ENCODE data around the gene PFKM. TPM values are rescaled to one million over a fixed set of nuclear protein-coding genes. Genes with fewer than 3 reads are reported as not detected.
"Not testable (repeated sequence)": the region's sequence is repeated elsewhere in the genome, so short reads cannot be mapped to it uniquely, and the experiment has no call there.

Gene PFKM
- total and polyA plus RNA-seq, 3 donors from 2014 or later = 99.6 to 190 (median 104) TPM

DNA sequence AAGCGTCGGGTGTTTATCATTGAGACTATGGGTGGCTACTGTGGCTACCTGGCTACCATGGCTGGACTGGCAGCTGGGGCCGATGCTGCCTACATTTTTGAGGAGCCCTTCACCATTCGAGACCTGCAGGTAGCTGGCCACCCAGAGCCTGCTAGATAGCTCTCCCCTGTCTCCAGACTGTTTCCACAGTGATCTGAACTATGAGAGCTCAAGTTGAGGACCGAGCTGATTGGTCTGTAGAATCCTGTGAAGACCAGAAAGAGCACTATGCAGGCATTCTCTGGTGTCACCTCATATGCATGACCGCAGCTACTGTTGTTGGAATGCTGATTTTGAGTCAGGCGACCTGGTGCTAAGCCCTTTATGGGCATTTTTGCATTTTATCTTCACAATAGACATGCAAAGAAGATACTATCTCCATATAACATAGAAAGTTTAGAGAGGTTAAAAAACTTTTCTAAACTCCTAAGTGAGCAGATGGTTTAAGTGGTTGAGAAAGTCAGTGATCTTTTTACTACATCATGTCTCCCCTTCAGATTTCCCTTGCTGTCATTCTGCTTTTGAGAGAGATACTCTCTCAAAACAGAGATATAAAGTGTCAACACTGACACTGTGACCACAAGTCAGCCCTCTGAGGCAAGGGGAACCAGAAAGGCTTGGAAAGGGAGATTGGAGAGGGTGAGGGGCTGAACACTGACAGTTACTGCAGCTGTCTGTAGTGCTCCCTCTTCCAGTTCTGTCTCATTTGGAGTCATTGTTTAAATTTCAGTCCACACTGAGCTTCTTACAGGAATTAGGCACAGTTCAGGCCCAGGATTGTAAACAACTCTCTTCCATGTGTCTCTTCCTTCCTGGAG is 23.9 kb downstream of the PFKM start:
- WGBS, 2 donors = 86 to 92% methylated on average over 6 to 7 of the region's 7 CpGs
- H3K36me3 ChIP-seq (ENCODE audit: low read depth, missing control alignments) = no peaks in the 10 kb centered on the region
- no peak overlapping the region for H3K4me3 ChIP-seq
- no peaks in the 10 kb centered on the region for H3K9me3 ChIP-seq
- H3K27me3 ChIP-seq = no peaks in the 10 kb centered on the region
- no peak overlapping the region for H3K27ac ChIP-seq
- intact Hi-C loops (cut with DNase I; ENCODE audit: low total_unique reads) = no loop called here
- DNase-seq = no peak
- no peaks in the 10 kb centered on the region for H3K4me1 ChIP-seq
- TF ChIP-seq, protein P1, sequence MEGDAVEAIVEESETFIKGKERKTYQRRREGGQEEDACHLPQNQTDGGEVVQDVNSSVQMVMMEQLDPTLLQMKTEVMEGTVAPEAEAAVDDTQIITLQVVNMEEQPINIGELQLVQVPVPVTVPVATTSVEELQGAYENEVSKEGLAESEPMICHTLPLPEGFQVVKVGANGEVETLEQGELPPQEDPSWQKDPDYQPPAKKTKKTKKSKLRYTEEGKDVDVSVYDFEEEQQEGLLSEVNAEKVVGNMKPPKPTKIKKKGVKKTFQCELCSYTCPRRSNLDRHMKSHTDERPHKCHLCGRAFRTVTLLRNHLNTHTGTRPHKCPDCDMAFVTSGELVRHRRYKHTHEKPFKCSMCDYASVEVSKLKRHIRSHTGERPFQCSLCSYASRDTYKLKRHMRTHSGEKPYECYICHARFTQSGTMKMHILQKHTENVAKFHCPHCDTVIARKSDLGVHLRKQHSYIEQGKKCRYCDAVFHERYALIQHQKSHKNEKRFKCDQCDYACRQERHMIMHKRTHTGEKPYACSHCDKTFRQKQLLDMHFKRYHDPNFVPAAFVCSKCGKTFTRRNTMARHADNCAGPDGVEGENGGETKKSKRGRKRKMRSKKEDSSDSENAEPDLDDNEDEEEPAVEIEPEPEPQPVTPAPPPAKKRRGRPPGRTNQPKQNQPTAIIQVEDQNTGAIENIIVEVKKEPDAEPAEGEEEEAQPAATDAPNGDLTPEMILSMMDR (IDR thresholded peaks at IDR 0.05) = no peak
- no peak for TF ChIP-seq POLR2A (IDR thresholded peaks at IDR 0.05)

DNA sequence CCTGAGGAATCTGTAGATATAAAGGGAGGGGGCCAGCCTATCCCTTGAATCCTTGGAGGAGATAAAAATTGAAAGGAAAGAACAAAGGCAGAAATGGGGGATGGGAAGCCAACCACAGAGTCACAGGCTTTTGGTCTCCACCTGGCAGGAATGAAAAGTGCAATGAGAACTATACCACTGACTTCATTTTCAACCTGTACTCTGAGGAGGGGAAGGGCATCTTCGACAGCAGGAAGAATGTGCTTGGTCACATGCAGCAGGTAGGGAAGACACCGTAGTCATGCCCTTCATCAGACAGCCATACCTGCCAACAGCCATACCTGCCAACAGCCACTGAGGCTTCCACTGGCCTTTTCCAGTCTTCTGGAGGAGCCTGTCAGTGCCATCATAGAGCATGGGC is 24.7 kb downstream of the PFKM start:
- no peak for TF ChIP-seq POLR2A (IDR thresholded peaks at IDR 0.05)
- TF ChIP-seq, protein P1 (IDR thresholded peaks at IDR 0.05) = no peak

DNA sequence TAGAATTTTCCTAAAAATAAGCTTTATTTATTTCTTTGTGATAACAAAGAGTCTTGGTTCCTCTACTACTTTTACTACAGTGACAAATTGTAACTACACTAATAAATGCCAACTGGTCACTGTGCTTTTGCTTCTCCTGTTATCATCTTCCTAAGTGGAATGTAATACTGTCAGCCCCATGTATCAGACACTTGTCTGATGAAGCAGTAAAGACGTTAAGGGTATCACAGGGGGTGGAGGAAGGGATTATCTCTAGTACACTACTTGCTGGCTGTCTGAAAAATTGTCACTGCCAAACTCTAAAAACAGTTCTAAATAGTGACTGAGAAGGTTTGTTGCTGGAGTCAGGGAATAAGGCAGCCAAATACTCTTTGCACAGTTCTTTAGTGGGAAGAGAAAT is 26.8 kb downstream of the PFKM start:
- Histone ChIP-seq H3K4me1 (no peaks in the 10 kb centered on the region), H3K27ac (no peak overlapping the region), H3K4me3 (no peak overlapping the region), H3K27me3 (no peaks in the 10 kb centered on the region), H3K36me3 (ENCODE audit: low read depth, missing control alignments) (no peaks in the 10 kb centered on the region), H3K9me3 (no peaks in the 10 kb centered on the region)
- TF ChIP-seq, protein P1 (IDR thresholded peaks at IDR 0.05) = no peak
- TF ChIP-seq POLR2A (IDR thresholded peaks at IDR 0.05) = no peak
- WGBS, 2 donors = 15 to 43% methylated on average over 1 of the region's 1 CpG
- DNase-seq = no peak
- intact Hi-C loops (cut with DNase I; ENCODE audit: low total_unique reads) = no loop called here

More for the DNA sequence above, 24.7 kb downstream of the PFKM start:
- Histone ChIP-seq H3K27me3 (no peaks in the 10 kb centered on the region), H3K4me3 (no peak overlapping the region), H3K9me3 (no peaks in the 10 kb centered on the region), H3K27ac (no peak overlapping the region), H3K36me3 (ENCODE audit: low read depth, missing control alignments) (no peaks in the 10 kb centered on the region), H3K4me1 (no peaks in the 10 kb centered on the region)
- WGBS, 2 donors = 87 to 94% methylated on average over 2 of the region's 2 CpGs
- DNase-seq = no peak
- intact Hi-C loops (cut with DNase I; ENCODE audit: low total_unique reads) = no loop called here

DNA sequence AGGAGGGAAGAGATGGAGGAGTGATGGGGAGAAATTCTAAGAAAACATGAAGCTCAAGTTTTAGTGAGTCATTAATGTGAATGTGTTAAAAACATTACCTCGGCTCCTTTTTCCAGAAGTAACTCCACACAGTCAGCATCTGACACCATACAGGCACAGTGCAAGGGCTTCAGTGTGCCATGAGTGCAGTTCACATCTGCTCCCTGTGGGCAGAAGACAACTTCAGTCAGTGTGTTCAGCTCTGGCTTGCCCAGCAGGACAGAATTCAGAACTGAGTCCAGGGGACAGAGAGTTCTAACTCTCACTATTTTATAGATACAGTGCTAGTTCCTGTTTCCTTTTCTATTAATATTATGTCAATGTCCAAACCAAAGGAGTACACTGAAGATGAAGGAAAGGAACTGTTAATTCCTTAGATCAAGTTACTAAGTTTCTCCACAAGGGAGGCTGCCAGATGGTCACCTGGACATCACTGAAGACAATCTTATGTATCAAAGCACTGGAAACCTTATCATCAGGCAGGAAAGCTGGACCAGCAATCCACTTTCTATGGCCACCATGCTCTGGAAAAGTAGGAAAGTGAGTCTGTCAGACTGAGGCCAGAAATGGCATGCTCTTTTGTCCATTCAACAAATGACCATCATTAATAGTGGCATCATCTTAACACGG is 32.1 kb downstream of the PFKM start:
- DNase-seq = no peak
- Histone ChIP-seq H3K4me1 (peaks cover 14% of the 10 kb centered on the region), H3K4me3 (no peak overlapping the region), H3K9me3 (no peaks in the 10 kb centered on the region), H3K36me3 (ENCODE audit: low read depth, missing control alignments) (no peaks in the 10 kb centered on the region), H3K27ac (peak overlapping the region; percentile 44 to 65), H3K27me3 (no peaks in the 10 kb centered on the region)
- no peak for TF ChIP-seq POLR2A (IDR thresholded peaks at IDR 0.05)
- TF ChIP-seq, protein P1 (IDR thresholded peaks at IDR 0.05) = no peak
- 73 to 86% methylated on average over 2 of the region's 2 CpGs for WGBS, 2 donors
- intact Hi-C loops (cut with DNase I; ENCODE audit: low total_unique reads) = no loop called here

DNA sequence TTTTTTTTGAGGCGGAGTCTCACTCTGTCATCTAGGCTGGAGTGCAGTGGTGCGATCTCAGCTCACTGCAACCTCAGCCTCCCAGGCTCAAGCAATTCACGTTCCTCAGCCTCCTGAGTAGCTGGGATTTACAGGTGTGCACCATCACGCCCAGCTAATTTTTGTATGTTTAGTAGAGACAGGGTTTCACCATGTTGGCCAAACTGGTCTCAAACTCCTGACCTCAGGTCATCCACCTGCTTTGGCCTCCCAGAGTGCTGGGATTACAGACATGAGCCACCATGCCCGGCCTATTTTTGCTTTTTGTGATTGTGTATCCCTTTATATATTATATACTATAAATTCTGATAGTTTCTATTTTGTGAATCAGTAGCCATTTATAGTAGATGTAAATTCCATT is 36.6 kb downstream of the PFKM start:
- H3K9me3 ChIP-seq; intact Hi-C loops (cut with DNase I; ENCODE audit: low total_unique reads); H3K27me3 ChIP-seq; DNase-seq; H3K27ac ChIP-seq; H3K36me3 ChIP-seq (ENCODE audit: low read depth, missing control alignments); H3K4me3 ChIP-seq: not testable (repeated sequence)
- WGBS, 2 donors = 90 to 95% methylated on average over 5 of the region's 5 CpGs
- peaks cover 19% of the 10 kb centered on the region for H3K4me1 ChIP-seq

Data from testis (tissue), 3 donors.